HG03575 (cell line): ENCODE measurements around the gene TREM2.
"Not testable (repeated sequence)": the region's sequence is repeated elsewhere in the genome, so short reads cannot be mapped to it uniquely, and the experiment has no call there.

Experiments
- ATAC-seq: cut with Tn5 transposase; IDR thresholded peaks from one replicate; pipeline ENCODE4 v1.9.1; 2021; ENCODE audit not compliant: unreplicated experiment, insufficient number of reproducible peaks, low FRiP score; ENCODE audit errors: extremely low read depth

The TREM2 gene

GRCh38 chr6:41159415-41160082 is 3.4 kb downstream of the TREM2 start:
- ATAC-seq: no peak

DNA sequence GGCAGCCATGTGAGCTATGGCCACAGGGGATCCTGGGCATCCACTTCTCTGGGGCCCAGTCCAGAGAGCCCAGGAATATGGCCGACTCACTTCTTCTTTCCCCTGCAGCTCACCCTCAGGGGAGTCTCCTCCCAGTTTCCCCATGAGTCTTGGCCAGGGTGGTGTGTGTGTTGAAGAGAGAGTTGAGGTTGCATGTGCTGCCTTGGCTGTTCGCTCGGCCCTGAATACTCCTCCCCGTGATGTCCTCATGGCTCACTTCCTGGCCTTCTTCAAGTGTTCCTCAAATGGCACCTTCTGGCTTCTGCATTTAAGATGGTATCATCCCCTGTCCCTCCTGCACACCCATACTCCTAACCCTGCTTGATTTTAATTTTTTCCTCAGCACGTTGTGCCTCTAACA is 5.6 kb downstream of the TREM2 start:
- no peak for ATAC-seq

GRCh38 chr6:41156771-41157170 is 6.1 kb downstream of the TREM2 start:
- no peak for ATAC-seq

GRCh38 chr6:41156001-41156400 is 6.9 kb downstream of the TREM2 start:
- ATAC-seq: no peak

DNA sequence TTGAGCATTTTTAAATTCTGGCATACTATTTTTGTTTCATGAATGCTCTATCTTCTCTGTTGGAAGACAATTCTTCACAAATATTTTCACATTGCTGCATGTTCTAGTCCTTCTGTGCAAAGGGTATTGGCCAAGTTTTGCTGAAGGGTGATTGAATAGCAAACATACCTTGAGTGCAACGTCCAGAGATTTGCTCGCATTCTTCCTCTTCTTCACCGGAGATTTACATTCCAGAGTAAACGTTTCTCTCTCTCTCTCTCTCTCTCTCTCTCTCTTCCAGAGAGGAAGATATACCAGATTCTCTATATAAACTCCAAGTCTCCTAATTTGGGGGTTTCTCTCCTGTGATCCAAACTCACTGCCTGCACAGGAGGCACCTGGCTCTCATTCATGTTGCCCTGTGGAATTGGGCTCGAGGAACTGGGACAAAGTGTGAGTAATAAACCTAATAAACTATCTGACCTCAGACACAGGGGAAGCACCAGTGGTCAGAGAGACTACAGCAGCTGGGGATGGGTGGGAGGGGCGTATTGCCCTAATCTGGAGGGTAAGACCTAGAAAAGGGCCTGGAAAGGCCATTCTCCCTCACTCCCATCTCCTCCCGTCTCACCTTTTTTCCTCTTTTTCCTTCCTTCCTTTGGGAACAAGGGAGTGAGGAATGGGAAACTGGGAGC is 7.6 kb downstream of the TREM2 start:
- no peak for ATAC-seq

DNA sequence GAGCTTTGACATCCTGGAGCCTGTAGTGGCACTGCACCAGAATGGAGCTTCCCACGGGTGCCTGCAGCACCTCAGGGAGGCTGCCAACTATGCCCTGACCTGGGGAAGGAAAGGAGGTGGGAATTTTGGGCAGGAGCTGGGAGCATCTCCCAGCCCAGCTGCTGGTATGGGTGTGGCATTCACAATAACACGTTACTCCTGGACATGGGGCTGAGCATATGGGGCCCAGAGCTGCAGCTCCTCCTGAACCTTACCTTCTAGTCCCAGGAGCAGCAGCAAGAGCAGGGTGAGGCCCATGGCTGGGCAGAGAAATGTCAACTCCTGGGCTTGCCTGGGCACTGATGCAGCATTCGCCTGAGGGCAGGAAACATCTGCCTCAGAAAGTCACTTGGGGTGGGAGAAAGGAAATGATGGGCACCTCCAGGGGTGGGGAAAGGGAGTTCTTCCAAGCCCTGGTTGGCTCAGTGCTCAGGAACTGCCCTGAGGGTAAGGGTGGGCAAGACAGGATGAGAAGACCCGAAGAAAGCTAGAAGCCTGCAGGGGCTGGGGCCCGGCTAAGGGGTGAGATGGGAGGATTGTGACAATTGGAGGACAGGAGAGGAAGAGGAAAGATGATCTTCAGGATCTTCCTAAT is 8.8 kb downstream of the TREM2 start, which contains the start of gene TREML1:
TREML1 (minus strand) TSS at position 356 of the 634 bp plus-strand sequence; CDS start at position 297, 59 bp downstream.
- no peak for ATAC-seq

- ATAC-seq: no peak
Observed at GRCh38 chr6:41153451-41153850, 9.5 kb downstream of the TREM2 start.

DNA sequence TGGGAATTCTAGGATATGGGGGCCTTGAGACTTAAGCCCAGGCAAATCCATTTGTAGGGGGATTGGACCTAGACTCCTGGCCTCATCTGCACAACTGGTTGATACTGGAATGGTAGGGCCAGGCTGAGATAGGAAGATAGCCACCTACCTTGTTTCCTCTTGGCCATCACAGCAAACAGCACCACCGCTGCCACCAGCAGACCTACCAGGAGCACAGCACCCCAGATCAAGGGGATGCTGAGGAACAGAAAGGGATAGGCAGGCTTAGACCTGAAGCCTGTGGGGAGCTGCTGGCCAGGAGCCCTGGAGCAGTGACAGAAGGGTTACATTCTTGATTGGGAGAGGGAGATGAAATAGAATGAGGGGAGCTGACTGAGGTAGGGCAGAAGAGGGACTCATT is 12.2 kb downstream of the TREM2 start:
- ATAC-seq: no peak

- ATAC-seq: no peak
Observed at GRCh38 chr6:41147917-41148316, 15.0 kb downstream of the TREM2 start.

- ATAC-seq: no peak
Observed at GRCh38 chr6:41136911-41137310, 26.0 kb downstream of the TREM2 start.

DNA sequence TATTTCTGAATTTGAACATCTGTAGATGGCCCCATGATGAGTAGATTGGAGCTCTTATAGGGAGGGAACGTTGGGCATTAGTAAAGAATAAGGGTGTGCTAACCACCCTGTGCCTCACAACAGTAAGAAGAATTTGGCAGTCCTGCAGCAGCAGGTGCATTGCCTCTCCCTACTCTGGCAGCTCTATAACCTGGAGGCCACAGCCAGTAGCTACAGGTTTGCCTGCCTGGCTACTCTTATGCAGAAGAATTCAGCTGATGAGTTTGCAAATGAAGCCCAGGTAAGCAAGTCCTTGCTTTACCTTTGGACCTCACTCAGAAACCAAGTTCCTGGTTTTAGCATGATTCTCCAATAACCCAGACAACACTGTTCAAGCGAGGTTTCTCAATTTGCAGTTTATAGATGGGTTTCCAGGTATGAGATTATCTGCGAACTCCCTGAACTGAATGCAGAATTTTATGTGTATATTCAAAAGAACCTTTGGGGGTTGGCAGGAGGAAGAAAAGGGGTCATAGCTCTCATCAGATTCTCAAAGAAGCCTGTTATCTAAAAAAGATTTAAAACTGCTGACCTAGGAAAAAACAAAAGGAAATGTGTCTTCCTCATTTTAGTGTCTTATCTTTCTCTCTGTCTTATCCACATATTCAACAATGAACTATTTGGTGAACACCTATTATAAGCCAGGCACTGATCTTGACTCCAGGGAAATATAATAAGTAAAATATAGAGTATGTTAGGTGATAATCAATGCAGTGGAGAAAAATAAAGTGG is 27.7 kb downstream of the TREM2 start:
- ATAC-seq: no peak

DNA sequence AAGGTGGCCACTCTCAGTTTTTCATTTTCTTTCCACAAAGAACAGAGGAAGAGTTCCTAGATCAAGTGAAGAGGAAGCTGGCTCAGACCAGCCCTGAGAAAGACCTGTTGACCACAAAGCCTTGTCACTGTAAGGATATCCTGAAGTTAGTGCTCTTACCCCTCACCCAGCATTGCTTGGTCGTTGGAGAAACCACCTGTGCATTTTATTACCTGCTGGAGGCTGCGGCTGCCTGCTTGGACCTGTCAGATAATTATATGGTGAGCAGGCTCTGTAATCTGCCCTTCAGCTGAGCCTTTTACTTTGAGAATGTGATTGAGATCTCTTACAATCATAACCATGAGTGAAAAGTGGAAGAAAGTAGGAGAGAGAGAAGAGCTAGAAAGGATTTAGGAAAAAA is 30.7 kb downstream of the TREM2 start:
- ATAC-seq: no peak

- ATAC-seq: no peak
Observed at GRCh38 chr6:41125282-41125681, 37.6 kb downstream of the TREM2 start.

DNA sequence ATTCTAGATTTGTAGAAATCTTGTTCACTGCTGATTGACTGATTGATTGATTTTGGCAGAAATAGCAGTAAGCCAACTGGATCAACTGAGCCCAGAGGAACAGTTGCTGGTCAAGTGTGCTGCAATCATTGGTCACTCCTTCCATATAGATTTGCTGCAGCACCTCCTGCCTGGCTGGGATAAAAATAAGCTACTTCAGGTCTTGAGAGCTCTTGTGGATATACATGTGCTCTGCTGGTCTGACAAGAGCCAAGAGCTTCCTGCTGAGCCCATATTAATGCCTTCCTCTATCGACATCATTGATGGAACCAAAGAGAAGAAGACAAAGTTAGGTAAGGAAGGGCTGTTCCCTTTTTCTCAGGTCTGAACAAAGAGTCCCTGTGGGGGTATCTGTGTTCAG is 40.0 kb downstream of the TREM2 start:
- ATAC-seq: no peak

DNA sequence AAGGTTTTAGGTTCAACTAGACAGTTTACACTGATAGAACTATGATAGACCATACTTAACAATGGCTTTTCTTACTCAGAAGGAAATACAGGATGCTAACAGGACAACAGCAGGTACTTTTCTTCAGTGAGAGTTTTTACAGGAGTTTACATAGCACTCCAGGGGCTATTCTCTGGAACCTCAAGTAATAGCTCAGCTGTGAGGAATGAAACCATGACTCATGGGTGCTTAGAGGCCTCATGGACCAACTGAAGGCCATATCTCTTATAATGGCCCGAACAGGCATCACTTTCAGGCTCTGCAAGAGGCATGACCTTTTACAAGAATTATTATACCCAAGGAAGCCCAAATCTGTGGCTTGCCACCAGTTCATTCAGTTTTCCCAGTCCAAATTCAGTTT is 40.5 kb downstream of the TREM2 start:
- no peak for ATAC-seq

- ATAC-seq: no peak
Observed at GRCh38 chr6:41120058-41120457, 42.9 kb downstream of the TREM2 start.

GRCh38 chr6:41119508-41119907 is 43.4 kb downstream of the TREM2 start:
- no peak for ATAC-seq

GRCh38 chr6:41115027-41115426 is 47.9 kb downstream of the TREM2 start:
- not testable (repeated sequence) for ATAC-seq

GRCh38 chr6:41111017-41111416 is 51.9 kb downstream of the TREM2 start:
- no peak for ATAC-seq
